Suprapubic skin (tissue), 4 donors: ENCODE measurements around the gene TRIM66. TPM values are rescaled to one million over a fixed set of nuclear protein-coding genes. Genes with fewer than 3 reads are reported as not detected.

Experiments
- DNase-seq, 2 donors: peaks; one replicate each; pipeline ENCODE4 v3.0.0-alpha.2; 2019; ENCODE audit warnings: low spot score in 2 of 2
- H3K27ac ChIP-seq: fragments of 200-600 bp; sonication (generic); one replicate; pipeline ENCODE4 v1.5.1; 2019
- H3K27me3 ChIP-seq: fragments of 200-600 bp; sonication (generic); one replicate; pipeline ENCODE4 v1.5.1; 2019
- H3K36me3 ChIP-seq: fragments of 200-600 bp; sonication (generic); one replicate; pipeline ENCODE4 v1.5.1; 2019
- H3K4me1 ChIP-seq: fragments of 200-600 bp; sonication (generic); one replicate; pipeline ENCODE4 v1.5.1; 2019
- H3K4me3 ChIP-seq: fragments of 200-600 bp; sonication (generic); one replicate; pipeline ENCODE4 v1.5.1; 2019; ENCODE audit warnings: mild to moderate bottlenecking
- H3K9me3 ChIP-seq: fragments of 200-600 bp; sonication (generic); one replicate; pipeline ENCODE4 v1.5.1; 2019
- EP300 ChIP-seq: sonication (generic); formaldehyde crosslinking; IDR thresholded peaks from one replicate; pipeline ENCODE4 v1.6.1; 2017; ENCODE audit warnings: antibody characterized with exemption
- POLR2A ChIP-seq, 2 donors: fragments of 450-650 bp; IDR thresholded peaks; one replicate each; pipeline ENCODE4 v1.6.1; 2017; ENCODE audit warnings: antibody characterized with exemption in 2 of 2, mild to moderate bottlenecking in 2 of 2, moderate library complexity in 2 of 2
- POLR2AphosphoS5 ChIP-seq, 3 donors: sonication (generic); formaldehyde crosslinking; IDR thresholded peaks; one replicate each; pipeline ENCODE4 v1.6.1; 2017; ENCODE audit warnings: antibody characterized with exemption in 3 of 3
- WGBS: methylation state at CpG from one replicate; pipeline ENCODE4 v1.1.5; 2018; 5-methylcytosine and 5-hydroxymethylcytosine counted together
- total RNA-seq, 4 donors: library from RNA; depleted of rRNA; stranded (reverse); fragments of >200 nt; gene quantifications; one replicate each; pipeline ENCODE4 v1.1.0, GENCODE V29; 2016
- TF ChIP-seq, protein P1 (sequence below), 2 donors: fragments of 200-600 bp in 1 of 2; fragments of 450-650 bp in 1 of 2; sonication (generic) in 1 of 2; IDR thresholded peaks; one replicate each; pipeline ENCODE4 v1.5.1; 2016 to 2019; ENCODE audit warnings: antibody characterized with exemption in 2 of 2, mild to moderate bottlenecking in 1 of 2, moderate library complexity in 1 of 2

TRIM66 gene
- total RNA-seq, 4 donors from 2014 or later: 9.9 to 20.3 (median 11.7) TPM

GRCh38 chr11:8712506-8712905, 30.0 kb upstream of the TRIM66 start:
- Histone ChIP-seq H3K27me3 (no peaks in the 10 kb centered on the region), H3K9me3 (no peaks in the 10 kb centered on the region), H3K4me1 (peaks cover 41% of the 10 kb centered on the region), H3K36me3 (peaks cover 25% of the 10 kb centered on the region), H3K4me3 (no peak overlapping the region), H3K27ac (no peak overlapping the region)
- TF ChIP-seq EP300: no peak
- TF ChIP-seq, protein P1, sequence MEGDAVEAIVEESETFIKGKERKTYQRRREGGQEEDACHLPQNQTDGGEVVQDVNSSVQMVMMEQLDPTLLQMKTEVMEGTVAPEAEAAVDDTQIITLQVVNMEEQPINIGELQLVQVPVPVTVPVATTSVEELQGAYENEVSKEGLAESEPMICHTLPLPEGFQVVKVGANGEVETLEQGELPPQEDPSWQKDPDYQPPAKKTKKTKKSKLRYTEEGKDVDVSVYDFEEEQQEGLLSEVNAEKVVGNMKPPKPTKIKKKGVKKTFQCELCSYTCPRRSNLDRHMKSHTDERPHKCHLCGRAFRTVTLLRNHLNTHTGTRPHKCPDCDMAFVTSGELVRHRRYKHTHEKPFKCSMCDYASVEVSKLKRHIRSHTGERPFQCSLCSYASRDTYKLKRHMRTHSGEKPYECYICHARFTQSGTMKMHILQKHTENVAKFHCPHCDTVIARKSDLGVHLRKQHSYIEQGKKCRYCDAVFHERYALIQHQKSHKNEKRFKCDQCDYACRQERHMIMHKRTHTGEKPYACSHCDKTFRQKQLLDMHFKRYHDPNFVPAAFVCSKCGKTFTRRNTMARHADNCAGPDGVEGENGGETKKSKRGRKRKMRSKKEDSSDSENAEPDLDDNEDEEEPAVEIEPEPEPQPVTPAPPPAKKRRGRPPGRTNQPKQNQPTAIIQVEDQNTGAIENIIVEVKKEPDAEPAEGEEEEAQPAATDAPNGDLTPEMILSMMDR (IDR thresholded peaks at IDR 0.05): no peak
- TF ChIP-seq POLR2AphosphoS5 (IDR thresholded peaks at IDR 0.05): no peak
- no peak for TF ChIP-seq POLR2A (IDR thresholded peaks at IDR 0.05)
- 94% methylated on average over 9 of the region's 12 CpGs for WGBS
- no peak for DNase-seq

GRCh38 chr11:8711895-8712442, 29.5 kb upstream of the TRIM66 start:
- H3K27me3 ChIP-seq: no peaks in the 10 kb centered on the region
- 79% methylated on average over 5 of the region's 5 CpGs for WGBS
- peaks cover 25% of the 10 kb centered on the region for H3K36me3 ChIP-seq
- no peak overlapping the region for H3K27ac ChIP-seq
- no peak overlapping the region for H3K4me3 ChIP-seq
- TF ChIP-seq, protein P1 (IDR thresholded peaks at IDR 0.05): no peak
- TF ChIP-seq POLR2AphosphoS5 (IDR thresholded peaks at IDR 0.05) (no peak), POLR2A (IDR thresholded peaks at IDR 0.05) (no peak), EP300 (no peak)
- H3K9me3 ChIP-seq: no peaks in the 10 kb centered on the region
- DNase-seq: no peak
- peaks cover 41% of the 10 kb centered on the region for H3K4me1 ChIP-seq

DNA sequence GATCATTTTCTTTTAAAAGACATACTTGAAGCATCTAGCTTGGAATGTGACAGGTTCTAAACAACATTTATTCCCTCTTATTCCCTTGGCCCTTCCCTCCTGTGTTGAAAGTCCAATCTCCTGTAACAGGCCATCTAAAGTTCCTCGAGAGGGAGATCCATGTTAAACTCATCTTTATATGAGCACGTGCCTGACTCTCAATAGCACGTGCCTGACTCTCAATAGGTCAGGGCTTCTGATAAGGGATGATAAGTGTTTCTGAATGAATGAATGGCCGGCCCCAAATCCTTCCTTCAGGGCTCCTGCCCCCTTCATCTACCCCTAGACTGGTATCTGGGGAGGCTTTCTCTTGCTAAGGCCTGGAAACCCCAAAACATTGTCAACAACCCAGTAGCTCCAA, 27.3 kb upstream of the TRIM66 start:
- no peak for DNase-seq
- Histone ChIP-seq H3K36me3 (peaks cover 32% of the 10 kb centered on the region), H3K9me3 (no peaks in the 10 kb centered on the region), H3K27ac (peak overlapping the region; percentile 58), H3K27me3 (no peaks in the 10 kb centered on the region), H3K4me1 (peaks cover 28% of the 10 kb centered on the region), H3K4me3 (no peak overlapping the region)
- no peak for TF ChIP-seq EP300
- no peak for TF ChIP-seq POLR2AphosphoS5 (IDR thresholded peaks at IDR 0.05)
- TF ChIP-seq, protein P1 (IDR thresholded peaks at IDR 0.05): no peak
- no peak for TF ChIP-seq POLR2A (IDR thresholded peaks at IDR 0.05)
- WGBS: 84% methylated on average over 4 of the region's 4 CpGs

DNA sequence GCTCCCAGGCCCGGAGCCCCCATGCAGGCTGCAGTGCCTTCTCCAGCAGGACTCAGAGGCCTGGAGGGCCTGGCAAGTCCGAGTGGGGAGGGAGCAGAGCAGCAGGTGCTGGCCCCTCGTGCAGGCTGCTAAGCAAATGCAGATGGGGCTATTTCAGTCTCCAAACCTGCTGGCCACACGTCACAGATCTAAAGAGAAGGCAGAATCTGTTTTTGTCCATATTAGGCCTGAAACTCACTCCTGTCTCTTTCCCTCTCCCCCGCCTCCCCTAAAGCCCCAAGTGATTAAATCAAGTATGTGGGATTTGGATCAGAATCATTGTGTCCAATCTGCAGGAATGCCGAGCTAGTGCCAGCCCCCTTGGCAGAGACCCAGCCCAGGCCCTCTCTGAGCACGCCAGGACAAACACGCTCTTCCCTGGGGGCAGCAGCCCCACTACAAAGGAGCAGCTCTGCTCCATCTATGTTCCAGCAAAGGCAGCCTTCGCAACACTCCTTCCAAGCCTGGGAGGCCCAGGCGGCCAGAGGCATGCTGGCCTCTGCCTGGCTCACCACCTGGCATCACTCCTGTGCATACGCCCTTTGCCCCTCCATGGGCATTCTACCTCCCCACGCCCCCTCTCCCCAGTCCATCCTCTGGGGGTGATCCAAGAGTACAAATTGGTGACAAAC, 26.7 kb upstream of the TRIM66 start:
- H3K9me3 ChIP-seq: no peaks in the 10 kb centered on the region
- peak overlapping the region; percentile 58 for H3K27ac ChIP-seq
- no peaks in the 10 kb centered on the region for H3K27me3 ChIP-seq
- WGBS: 57% methylated on average over 12 of the region's 12 CpGs
- peaks cover 38% of the 10 kb centered on the region for H3K36me3 ChIP-seq
- TF ChIP-seq POLR2AphosphoS5 (IDR thresholded peaks at IDR 0.05): peak in 1 of 3 donors; percentile 48
- TF ChIP-seq, protein P1 (IDR thresholded peaks at IDR 0.05): no peak
- peak; percentile 57 for TF ChIP-seq EP300
- no peak for TF ChIP-seq POLR2A (IDR thresholded peaks at IDR 0.05)
- H3K4me1 ChIP-seq: peaks cover 28% of the 10 kb centered on the region
- H3K4me3 ChIP-seq: no peak overlapping the region
- DNase-seq: peak; percentile 86 to 91

GRCh38 chr11:8707541-8708191, 25.2 kb upstream of the TRIM66 start:
- Histone ChIP-seq H3K27me3 (no peaks in the 10 kb centered on the region), H3K4me3 (no peak overlapping the region), H3K27ac (peak overlapping the region; percentile 20), H3K4me1 (peaks cover 28% of the 10 kb centered on the region), H3K36me3 (peaks cover 46% of the 10 kb centered on the region), H3K9me3 (no peaks in the 10 kb centered on the region)
- WGBS: 35% methylated on average over 10 of the region's 10 CpGs
- no peak for TF ChIP-seq EP300
- TF ChIP-seq, protein P1 (IDR thresholded peaks at IDR 0.05): no peak
- TF ChIP-seq POLR2A (IDR thresholded peaks at IDR 0.05): no peak
- TF ChIP-seq POLR2AphosphoS5 (IDR thresholded peaks at IDR 0.05): no peak
- DNase-seq: no peak
